NCI-H524 (cell line): ENCODE measurements around the gene HES6.

Source experiments
- DNase-seq, 2 experiments: peaks; one replicate each; lab custom pipeline; 2025; lab: John Stamatoyannopoulos, UW

Gene HES6

DNA sequence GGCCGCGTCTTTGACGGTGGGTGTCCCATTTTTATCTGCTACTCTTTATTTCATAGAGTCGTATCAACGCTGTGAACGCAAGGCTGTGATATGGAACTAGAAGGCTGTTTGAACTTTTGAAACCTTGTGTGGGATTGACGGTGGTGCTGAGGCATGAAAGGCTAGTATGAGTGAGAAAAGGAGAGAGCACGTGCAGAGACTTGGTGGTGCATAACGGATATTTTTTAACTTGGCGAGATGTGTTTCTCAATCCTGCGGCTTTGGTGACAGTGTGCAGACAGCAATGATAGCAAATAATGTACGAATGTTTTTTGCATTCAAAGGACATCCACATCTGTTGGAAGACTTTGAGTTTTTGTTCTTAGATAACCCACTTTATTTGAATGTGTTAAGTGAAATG is 6.2 kb downstream of the HES6 start:
- no peak for DNase-seq

DNA sequence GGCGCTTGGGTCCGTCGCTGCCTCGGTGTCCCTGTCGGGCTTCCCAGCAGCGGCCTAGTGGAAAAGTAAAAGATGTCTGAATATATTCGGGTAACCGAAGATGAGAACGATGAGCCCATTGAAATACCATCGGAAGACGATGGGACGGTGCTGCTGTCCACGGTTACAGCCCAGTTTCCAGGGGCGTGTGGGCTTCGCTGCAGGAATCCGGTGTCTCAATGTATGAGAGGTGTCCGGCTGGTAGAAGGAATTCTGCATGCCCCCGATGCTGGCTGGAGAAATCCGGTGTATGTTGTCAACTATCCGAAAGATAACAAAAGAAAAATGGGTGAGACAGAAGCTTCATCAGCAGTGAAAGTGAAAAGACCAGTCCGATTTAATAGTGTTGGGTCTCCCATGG is 8.0 kb downstream of the HES6 start:
- no peak for DNase-seq

DNA sequence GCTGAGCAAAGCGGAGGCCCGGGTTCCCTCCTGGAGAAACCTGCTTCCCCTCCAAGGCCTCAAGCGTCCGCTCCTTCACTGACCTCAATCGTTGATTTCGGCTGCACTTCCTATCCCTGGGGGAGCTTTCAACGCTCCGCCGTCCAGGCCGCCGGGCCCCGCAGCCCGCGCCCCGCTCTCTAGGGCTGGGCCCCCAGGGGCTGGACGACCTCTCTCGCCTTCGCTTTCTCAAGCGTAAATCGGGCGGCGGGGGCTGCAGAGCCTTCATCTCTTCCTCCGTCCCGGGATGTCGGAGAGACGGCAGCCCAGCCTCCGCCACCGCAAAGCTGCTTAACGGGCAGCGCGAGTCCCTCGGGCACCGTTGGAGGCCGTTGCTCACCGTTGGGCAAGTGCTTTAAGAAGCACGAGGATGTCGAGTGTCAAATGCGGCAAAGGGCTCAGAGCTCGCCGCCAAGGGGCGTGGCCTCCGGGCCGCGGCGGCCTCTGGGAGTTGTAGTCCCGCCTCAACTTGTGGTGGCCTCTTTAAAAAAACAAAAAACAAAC is 8.5 kb downstream of the HES6 start:
- no peak for DNase-seq

DNA sequence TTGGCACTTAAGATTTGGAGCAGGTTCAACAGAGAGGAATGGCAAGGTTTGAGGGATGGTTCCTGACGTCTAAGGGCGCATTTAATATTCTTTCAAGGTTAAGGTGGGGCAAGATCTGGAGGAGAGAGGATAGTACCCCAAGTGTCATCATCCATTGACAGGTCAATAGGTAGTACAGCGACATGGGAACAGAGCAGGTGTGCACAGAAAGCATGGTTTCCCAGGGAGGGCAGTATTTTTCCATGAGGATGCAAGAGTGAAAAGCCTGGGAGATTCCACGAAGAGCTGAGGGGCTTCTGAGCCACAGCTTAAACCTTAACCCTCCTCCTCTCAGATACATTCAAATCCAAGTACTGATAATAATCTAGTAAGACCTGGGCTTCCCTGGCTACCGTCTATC is 9.1 kb downstream of the HES6 start:
- DNase-seq, result no peak

DNA sequence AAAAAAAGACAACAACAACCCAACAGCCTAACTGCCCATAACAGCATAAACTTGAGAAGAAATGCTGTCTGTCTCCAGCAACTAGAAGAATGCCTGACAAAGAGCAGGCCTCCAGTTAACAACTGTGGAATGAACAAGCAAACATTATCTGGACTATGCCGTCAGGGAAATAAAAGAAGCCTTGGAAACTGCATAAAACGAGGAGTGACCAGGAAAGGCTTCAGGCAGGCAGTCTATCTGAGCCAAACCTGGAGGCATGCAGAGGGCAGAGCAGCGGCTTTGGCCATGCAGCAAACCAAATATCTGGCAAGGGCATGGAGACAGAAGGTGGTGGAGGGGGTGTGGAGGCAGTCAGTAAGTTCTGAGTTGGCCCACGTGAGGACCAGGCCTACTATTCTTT is 11.1 kb downstream of the HES6 start:
- DNase-seq, result no peak

- DNase-seq, result no peak
Measured at GRCh38 chr2:238227587-238228032, 12.2 kb downstream of the HES6 start.

- DNase-seq, result no peak
Measured at GRCh38 chr2:238226698-238227586, 12.9 kb downstream of the HES6 start.

- no peak for DNase-seq
Measured at GRCh38 chr2:238225911-238226697, 13.7 kb downstream of the HES6 start.

- no peak for DNase-seq
Measured at GRCh38 chr2:238225121-238225520, 14.7 kb downstream of the HES6 start.

DNA sequence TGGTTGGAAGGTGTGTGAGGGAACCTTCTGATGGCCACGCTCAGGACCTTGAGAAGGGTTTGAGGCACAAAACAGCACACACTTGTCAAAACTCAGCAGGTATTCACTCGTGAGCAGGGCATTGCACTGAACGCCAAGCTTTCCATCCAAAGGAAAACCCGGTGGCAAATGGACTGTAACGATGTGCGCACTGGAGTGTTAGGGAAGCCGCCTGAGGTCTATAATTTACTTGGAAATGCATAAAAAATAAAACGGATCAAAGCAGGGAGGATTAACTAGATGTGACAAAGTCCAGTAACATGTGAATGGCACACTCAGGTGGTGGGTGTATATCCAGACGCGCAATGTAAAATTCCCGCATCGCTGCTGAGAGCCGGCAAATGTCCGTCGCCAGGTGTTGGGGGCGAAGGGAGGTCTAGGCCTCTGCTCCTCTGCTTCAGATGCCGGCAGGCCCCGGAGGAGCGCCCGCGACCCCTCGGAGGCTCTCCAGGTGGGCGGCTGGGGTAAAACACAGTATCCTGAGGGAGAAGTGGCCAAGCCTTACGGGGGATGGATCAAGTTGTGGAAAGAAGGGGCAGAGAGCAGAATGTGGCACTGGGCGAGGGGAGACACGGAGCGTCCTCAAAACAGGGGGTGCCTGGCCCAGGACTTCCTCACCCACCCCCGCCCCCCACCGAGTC is 15.3 kb downstream of the HES6 start:
- DNase-seq, result no peak

- peak; percentile 30 to 84 for DNase-seq
Measured at GRCh38 chr2:238220892-238221521, 18.8 kb downstream of the HES6 start.

GRCh38 chr2:238220274-238220891 is 19.5 kb downstream of the HES6 start:
- no peak for DNase-seq

GRCh38 chr2:238216651-238217184 is 23.1 kb downstream of the HES6 start:
- peak; percentile 48 to 77 for DNase-seq

DNA sequence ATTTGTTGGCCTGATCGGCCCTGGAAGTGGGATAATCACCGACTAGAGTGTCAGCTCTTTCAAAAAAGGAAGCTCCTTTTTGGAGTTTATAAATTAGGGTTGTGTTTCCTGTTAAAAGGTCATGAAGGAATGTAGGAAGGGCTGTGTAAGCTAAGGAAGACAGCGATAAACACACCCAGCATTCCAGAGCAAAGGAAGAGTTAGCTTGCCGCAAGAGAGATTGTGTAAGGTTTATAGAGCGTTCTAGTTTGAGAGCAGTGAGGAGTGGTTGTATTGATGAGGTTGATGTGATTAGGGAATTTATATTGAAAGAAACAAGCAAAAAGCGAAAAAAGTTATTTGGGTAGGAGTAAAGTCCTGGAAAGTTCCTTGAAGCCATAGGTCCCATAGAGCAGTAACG is 32.8 kb downstream of the HES6 start:
- DNase-seq, result no peak

GRCh38 chr2:238203973-238204683 is 35.7 kb downstream of the HES6 start:
- DNase-seq, result no peak

- peak; percentile 49 to 79 for DNase-seq
Measured at GRCh38 chr2:238203094-238203972, 36.5 kb downstream of the HES6 start, which contains the start of gene ILKAP. ILKAP (minus strand) TSS chr2:238203695; CDS start chr2:238203553, 142 bp downstream.

DNA sequence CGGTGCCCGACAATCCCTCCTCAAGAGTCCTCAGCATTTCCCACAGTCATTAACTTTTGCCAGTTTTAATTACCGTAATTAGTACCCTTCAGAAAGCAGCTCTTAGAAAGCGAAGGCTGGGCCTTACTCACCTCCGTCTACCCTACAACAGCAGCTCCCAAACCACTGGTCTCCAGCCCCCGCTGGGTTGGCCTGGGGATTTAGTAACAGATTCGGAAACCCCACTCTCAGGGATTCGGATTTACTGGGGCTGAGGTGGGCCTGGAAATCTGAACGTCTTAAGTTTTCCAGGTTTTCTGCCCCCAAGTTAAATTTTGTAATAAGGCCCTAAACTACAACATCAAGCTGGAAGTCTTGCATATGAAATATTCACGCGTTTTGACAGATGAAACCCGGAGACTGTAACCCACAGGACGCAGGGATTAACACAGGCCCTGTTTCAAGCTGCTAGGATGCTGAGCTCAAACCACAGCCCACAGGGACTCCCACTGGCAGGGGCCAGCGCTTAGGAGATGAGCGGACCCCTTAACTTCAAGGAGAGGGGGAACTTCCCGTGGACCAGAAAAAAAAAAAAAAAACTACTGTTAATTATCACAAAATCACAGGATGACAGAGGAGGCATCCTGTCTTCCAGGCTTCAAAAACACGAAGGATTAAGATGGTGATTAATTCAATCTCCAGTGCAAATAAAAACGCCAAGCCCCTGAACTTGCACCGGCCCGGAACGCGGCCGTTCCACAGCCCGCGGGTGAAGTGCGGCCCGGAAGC is 37.3 kb downstream of the HES6 start:
- peak; percentile 25 to 45 for DNase-seq

DNA sequence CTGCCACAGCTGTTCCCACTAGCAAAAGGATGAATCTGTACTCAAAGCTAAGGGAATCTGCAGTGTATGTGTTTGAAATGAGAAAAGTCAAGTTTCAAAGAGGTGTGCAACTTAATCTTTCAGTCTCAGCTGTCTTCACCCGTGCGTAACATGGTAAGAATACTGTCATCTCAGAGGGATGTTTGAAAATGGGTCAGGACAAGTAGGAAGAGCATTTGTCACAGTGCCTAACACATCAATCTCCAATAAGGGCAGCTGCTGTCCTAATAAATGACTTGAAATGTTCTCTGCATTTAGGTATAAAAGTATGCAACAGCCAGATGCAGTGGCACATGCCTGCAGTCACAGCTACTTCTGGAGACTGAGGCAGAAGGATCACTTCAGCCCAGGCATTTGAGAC is 49.4 kb downstream of the HES6 start:
- DNase-seq, result no peak
